ENCODE data around the gene KCTD13. TPM values are rescaled to one million over a fixed set of nuclear protein-coding genes. Genes with fewer than 3 reads are reported as not detected.

KCTD13 gene
- total and polyA plus RNA-seq, 10 of the 15 experiments (the other 5 are each of a cell fraction or from before 2014, with no cell fraction given): 3.3 to 29.2 (median 12.5) TPM

DNA sequence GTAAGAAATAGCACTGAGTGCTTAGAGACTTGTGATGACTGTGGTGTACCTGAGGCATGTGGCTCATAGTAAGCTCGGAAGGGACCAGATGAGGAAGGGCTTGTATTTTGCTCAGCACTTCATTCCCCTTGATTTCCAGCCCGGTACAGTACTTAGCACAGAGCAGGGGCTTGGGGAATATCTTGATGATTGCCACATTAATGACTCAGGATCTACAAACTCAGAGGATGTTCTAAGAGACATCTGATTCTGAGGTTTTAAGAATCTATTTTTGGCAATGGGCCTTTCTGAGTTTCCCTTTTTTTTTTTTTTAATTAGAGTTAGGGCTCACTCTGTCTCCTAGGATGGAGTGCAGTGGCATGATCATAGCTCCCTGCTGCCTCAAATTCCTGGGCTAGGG, 16.6 kb downstream of the KCTD13 start:
- DNase-seq (ENCODE audit: low read depth, low spot score) (no peak), FAIRE-seq (no peak), ATAC-seq (no peak)
- Histone ChIP-seq H3K9ac (ENCODE audit: control insufficient read depth, insufficient read depth, low read length) (no peak overlapping the region), H3K4me1 (ENCODE audit: control insufficient read depth, insufficient read depth, low read length) (no peaks in the 10 kb centered on the region), H3K36me3 (ENCODE audit: control insufficient read depth in 2 of 2, insufficient read depth in 2 of 2, low read length in 1 of 2) (peaks cover 0 to 2% of the 10 kb centered on the region in 2 experiments; a peak in 2 of 4 replicates), H3K9me3 (replicated peaks; ENCODE audit: control insufficient read depth, insufficient read depth, low read length) (no peaks in the 10 kb centered on the region), H3K27ac (ENCODE audit: control insufficient read depth, insufficient read depth) (no peak overlapping the region), H3K4me2 (ENCODE audit: control insufficient read depth, insufficient read depth) (no peak overlapping the region), H4K20me1 (ENCODE audit: control insufficient read depth, insufficient read depth) (no peaks in the 10 kb centered on the region), H3K27me3 (replicated peaks in 1 of 2; ENCODE audit: control insufficient read depth in 2 of 2, insufficient read depth in 2 of 2, low read length in 1 of 2) (no peaks in the 10 kb centered on the region), H2AFZ (ENCODE audit: control insufficient read depth, low read depth, low read length) (no peak overlapping the region), H3K79me2 (ENCODE audit: control insufficient read depth, insufficient read depth, low read length) (no peaks in the 10 kb centered on the region), H3K4me3 (no peak overlapping the region)
- CTCF ChIA-PET: interaction anchor here (0.9 to 2.3 kb wide), 2 partner anchors 52 to 62 kb away, joined by 3 to 8 read pairs; no protein-coding TSS in a partner anchor
- RAD21 ChIA-PET (ENCODE audit: unreplicated experiment): no interaction called here
- TF ChIP-seq POLR2A (IDR thresholded peaks at IDR 0.05; ENCODE audit: low read depth, low read length): no peak
- TF ChIP-seq RELB (IDR thresholded peaks at IDR 0.05; ENCODE audit: low read depth): no peak
- TF ChIP-seq YY1 (IDR thresholded peaks at IDR 0.05; ENCODE audit: low read depth, low read length): no peak
- TF ChIP-seq, protein P1, sequence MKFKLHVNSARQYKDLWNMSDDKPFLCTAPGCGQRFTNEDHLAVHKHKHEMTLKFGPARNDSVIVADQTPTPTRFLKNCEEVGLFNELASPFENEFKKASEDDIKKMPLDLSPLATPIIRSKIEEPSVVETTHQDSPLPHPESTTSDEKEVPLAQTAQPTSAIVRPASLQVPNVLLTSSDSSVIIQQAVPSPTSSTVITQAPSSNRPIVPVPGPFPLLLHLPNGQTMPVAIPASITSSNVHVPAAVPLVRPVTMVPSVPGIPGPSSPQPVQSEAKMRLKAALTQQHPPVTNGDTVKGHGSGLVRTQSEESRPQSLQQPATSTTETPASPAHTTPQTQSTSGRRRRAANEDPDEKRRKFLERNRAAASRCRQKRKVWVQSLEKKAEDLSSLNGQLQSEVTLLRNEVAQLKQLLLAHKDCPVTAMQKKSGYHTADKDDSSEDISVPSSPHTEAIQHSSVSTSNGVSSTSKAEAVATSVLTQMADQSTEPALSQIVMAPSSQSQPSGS (IDR thresholded peaks at IDR 0.05; ENCODE audit: low read length): no peak
- no peak for TF ChIP-seq CHD1 (IDR thresholded peaks at IDR 0.05; ENCODE audit: low read depth, low read length)
- no peak for TF ChIP-seq TBL1XR1 (IDR thresholded peaks at IDR 0.05; ENCODE audit: low read depth, low read length)
- TF ChIP-seq PML (IDR thresholded peaks at IDR 0.05; ENCODE audit: low read length): no peak
- SMC1A ChIA-PET (ENCODE audit: uncharacterized antibody, unreplicated experiment): interaction anchor here (0.6 kb wide), 1 partner anchor 47 kb away, joined by 3 read pairs; no protein-coding TSS in a partner anchor
- in situ Hi-C loops (cut with MboI) (no loop called here), intact Hi-C loops (cut with micrococcal nuclease; ENCODE audit: unreplicated experiment) (loop anchor here (10.0 kb wide), 1 partner anchor 115 kb away; the partner anchor contains the start of gene C16orf92)
- WGBS (ENCODE audit: insufficient coverage, insufficient replicate concordance, low lambda C conversion rate, missing lambda C conversion rate): 94% methylated on average over 2 of the region's 2 CpGs
- POLR2A ChIA-PET: interaction anchor here (0.5 to 1.3 kb wide), 3 partner anchors 17 to 978 kb away, joined by 3 read pairs; partner anchors contain the start of gene KCTD13
- no TSS peak for BruUV-seq (replicated peaks)

All from GM12878 (cell line).